22Rv1 (cell line): ENCODE measurements around the gene TNS1.

Experiments
- ZFX ChIP-seq: fragments of 450-650 bp; IDR thresholded peaks from 2 replicates; pipeline ENCODE4 v1.6.1; 2017; ENCODE audit warnings: antibody characterized with exemption, borderline replicate concordance
- TF ChIP-seq, protein P1 (sequence below): fragments of 450-650 bp; IDR thresholded peaks from 2 replicates; pipeline ENCODE4 v1.5.1; 2017; ENCODE audit warnings: mild to moderate bottlenecking

GRCh38 chr2:217930761-217931563, 71.8 kb downstream of the TNS1 start:
- TF ChIP-seq, protein P1, sequence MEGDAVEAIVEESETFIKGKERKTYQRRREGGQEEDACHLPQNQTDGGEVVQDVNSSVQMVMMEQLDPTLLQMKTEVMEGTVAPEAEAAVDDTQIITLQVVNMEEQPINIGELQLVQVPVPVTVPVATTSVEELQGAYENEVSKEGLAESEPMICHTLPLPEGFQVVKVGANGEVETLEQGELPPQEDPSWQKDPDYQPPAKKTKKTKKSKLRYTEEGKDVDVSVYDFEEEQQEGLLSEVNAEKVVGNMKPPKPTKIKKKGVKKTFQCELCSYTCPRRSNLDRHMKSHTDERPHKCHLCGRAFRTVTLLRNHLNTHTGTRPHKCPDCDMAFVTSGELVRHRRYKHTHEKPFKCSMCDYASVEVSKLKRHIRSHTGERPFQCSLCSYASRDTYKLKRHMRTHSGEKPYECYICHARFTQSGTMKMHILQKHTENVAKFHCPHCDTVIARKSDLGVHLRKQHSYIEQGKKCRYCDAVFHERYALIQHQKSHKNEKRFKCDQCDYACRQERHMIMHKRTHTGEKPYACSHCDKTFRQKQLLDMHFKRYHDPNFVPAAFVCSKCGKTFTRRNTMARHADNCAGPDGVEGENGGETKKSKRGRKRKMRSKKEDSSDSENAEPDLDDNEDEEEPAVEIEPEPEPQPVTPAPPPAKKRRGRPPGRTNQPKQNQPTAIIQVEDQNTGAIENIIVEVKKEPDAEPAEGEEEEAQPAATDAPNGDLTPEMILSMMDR: no peak
- TF ChIP-seq ZFX: no peak
